GM12872 (cell line): ENCODE results near the gene SERGEF.

Experiments used
- TF ChIP-seq, protein P1 (sequence below): IDR thresholded peaks from 3 replicates; pipeline ENCODE4 v1.5.1; 2011; ENCODE audit warnings: low read depth, mild to moderate bottlenecking, low read length, moderate library complexity; ENCODE audit not compliant: insufficient read depth

SERGEF gene

DNA sequence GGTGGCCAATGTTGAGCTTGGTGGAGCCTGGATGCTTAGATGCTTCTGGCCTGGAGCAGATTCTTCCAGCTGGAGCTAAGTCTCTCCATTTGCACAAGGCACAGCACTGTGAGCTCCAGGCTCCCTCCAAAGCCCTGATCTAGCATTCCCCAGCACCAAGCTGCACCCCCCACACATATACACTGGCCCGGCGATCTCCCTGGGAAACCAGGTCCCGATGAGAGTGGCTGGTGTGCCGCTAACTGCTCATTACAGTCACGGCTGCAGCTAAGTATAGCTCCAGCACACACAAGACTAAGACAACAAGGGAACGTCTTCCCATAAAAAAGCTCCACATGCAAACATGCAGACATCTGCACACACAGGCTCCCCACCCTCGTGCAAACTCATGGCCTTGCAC is 260.7 kb downstream of the SERGEF start:
- TF ChIP-seq, protein P1, sequence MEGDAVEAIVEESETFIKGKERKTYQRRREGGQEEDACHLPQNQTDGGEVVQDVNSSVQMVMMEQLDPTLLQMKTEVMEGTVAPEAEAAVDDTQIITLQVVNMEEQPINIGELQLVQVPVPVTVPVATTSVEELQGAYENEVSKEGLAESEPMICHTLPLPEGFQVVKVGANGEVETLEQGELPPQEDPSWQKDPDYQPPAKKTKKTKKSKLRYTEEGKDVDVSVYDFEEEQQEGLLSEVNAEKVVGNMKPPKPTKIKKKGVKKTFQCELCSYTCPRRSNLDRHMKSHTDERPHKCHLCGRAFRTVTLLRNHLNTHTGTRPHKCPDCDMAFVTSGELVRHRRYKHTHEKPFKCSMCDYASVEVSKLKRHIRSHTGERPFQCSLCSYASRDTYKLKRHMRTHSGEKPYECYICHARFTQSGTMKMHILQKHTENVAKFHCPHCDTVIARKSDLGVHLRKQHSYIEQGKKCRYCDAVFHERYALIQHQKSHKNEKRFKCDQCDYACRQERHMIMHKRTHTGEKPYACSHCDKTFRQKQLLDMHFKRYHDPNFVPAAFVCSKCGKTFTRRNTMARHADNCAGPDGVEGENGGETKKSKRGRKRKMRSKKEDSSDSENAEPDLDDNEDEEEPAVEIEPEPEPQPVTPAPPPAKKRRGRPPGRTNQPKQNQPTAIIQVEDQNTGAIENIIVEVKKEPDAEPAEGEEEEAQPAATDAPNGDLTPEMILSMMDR: no peak

- TF ChIP-seq, protein P1: no peak
Observed at GRCh38 chr11:17751558-17751957, 261.3 kb downstream of the SERGEF start.

- TF ChIP-seq, protein P1: no peak
Observed at GRCh38 chr11:17750801-17751165, 262.1 kb downstream of the SERGEF start.

DNA sequence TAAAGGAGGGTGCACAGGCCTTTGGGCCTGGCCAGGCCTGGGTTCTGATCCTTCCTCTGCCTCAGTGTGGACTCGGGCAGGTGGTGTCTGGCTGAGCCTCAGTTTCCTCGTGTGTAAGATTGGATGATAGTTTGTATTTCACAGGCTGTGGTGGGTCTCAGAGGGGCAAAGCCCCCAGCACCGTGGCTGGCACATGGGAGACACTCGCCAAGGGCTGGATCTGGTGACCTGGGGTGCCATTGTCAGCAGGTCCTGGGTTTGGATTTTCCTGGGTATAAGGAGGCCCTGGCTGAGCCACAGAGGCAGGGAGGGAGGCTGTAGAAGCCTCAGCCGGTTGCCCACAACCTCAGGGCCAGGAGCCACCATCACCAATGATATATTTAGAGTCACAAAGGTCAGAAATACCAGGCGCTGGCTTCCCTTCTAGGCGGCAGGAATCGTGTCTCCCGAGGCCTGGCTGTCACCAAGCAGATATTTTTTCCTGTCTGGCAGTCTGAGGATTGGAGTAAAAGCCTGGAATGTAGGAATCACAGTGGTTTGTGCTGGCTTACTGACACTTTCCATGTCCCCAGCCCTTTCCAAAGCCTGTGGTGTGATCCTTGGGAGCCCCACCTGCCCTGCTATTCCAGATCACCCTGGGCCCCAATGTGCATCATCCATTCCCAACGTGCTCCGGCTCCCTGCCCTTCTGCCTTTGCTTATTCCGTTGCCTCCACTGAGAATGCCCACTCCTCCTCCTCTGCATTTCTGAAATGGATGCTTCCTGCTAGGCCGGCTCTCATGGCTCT is 262.6 kb downstream of the SERGEF start:
- TF ChIP-seq, protein P1: no peak

GRCh38 chr11:17748761-17749721 is 263.8 kb downstream of the SERGEF start:
- TF ChIP-seq, protein P1: no peak

GRCh38 chr11:17748044-17748443 is 264.8 kb downstream of the SERGEF start:
- TF ChIP-seq, protein P1: no peak
